Endothelial cell of umbilical vein (primary cell): Measurements from ENCODE around the gene CAMSAP1. TPM values are rescaled to one million over a fixed set of nuclear protein-coding genes. Genes with fewer than 3 reads are reported as not detected.

Experiments
- BruUV-seq: library from RNA; stranded (reverse); fragments of 400-500 nt; replicated peaks from 2 replicates; lab custom pipeline; 2021; lab: Mats Ljungman, UMichigan
- CTCF ChIA-PET: fragments of 300-600, 350-600 bp; sonication (Branson Sonifier 250); formaldehyde crosslinking; loops from one replicate; lab custom pipeline; 2021; ENCODE audit warnings: antibody characterized with exemption, inconsistent platforms; lab: Charles Lee
- POLR2A ChIA-PET: fragments of 300-600, 350-600 bp; sonication (Branson Sonifier 250); formaldehyde crosslinking; loops from one replicate; lab custom pipeline; 2021; ENCODE audit warnings: antibody characterized with exemption, inconsistent platforms; lab: Charles Lee
- DNase-seq: peaks from one replicate; pipeline ENCODE4 v3.0.0-alpha.2; 2011; ENCODE audit warnings: low read depth, low spot score
- FAIRE-seq: peaks from 2 replicates; lab custom pipeline; 2011; peaks lifted over from hg19 to GRCh38; lab: Jason Lieb, UNC
- H2AFZ ChIP-seq: 2 replicates; pipeline ENCODE4 v1.6.0; 2012; ENCODE audit warnings: low read depth, low read length, control low read depth, inconsistent platforms
- H3K27ac ChIP-seq: 2 replicates; pipeline ENCODE4 v1.5.1; 2011; ENCODE audit warnings: low read depth, mild to moderate bottlenecking, control low read depth, low read length, moderate library complexity; ENCODE audit not compliant: insufficient read depth
- H3K27me3 ChIP-seq, 2 experiments: 2 replicates each; pipeline versions ENCODE4 v1.6.0 to v1.6.1; 2011; ENCODE audit warnings: low read length in 2 of 2, mixed read lengths in 1 of 2; ENCODE audit not compliant: control insufficient read depth in 2 of 2, insufficient read depth in 2 of 2
- H3K36me3 ChIP-seq, 2 experiments: 2 replicates in 1 of 2; 3 replicates in 1 of 2; pipeline ENCODE4 v1.5.1; 2011; ENCODE audit warnings: low read length in 2 of 2, mild to moderate bottlenecking in 1 of 2, moderate library complexity in 1 of 2; ENCODE audit not compliant: control insufficient read depth in 2 of 2, insufficient read depth in 2 of 2; ENCODE audit errors: extremely low read depth in 1 of 2
- H3K4me1 ChIP-seq: 3 replicates; pipeline ENCODE4 v1.5.1; 2011; ENCODE audit warnings: mild to moderate bottlenecking, low read length; ENCODE audit not compliant: control insufficient read depth, insufficient read depth; ENCODE audit errors: extremely low read depth
- H3K4me2 ChIP-seq: 2 replicates; pipeline ENCODE4 v1.6.1; 2011; ENCODE audit warnings: low read length, control low read depth, mixed read lengths; ENCODE audit not compliant: insufficient read depth
- H3K4me3 ChIP-seq, 3 experiments: fragments of 200-600 bp in 1 of 3; sonication (generic), shearing (Covaris generic) in 1 of 3; replicated peaks in 1 of 3; 2 replicates each; pipeline ENCODE4 v1.5.1; 2011 to 2016; ENCODE audit warnings: control low read depth in 3 of 3, low read length in 3 of 3, mild to moderate bottlenecking in 2 of 3, inconsistent platforms in 1 of 3, low read depth in 1 of 3, moderate library complexity in 1 of 3; ENCODE audit not compliant: insufficient read depth in 1 of 3
- H3K79me2 ChIP-seq: 2 replicates; pipeline ENCODE4 v1.6.0; 2012; ENCODE audit warnings: low read length, inconsistent platforms; ENCODE audit not compliant: control insufficient read depth, insufficient read depth
- H3K9ac ChIP-seq: replicated peaks from 2 replicates; pipeline ENCODE3; 2011; ENCODE audit warnings: low read length, control low read depth; ENCODE audit not compliant: insufficient read depth; ENCODE audit errors: extremely low read depth
- H3K9me1 ChIP-seq: replicated peaks from 3 replicates; pipeline ENCODE4 v1.6.0; 2011; ENCODE audit warnings: mild to moderate bottlenecking, low read length; ENCODE audit not compliant: control insufficient read depth, insufficient read depth; ENCODE audit errors: extremely low read depth
- H3K9me3 ChIP-seq: replicated peaks from 2 replicates; pipeline ENCODE4 v1.5.1; 2012; ENCODE audit warnings: low read length, inconsistent platforms; ENCODE audit not compliant: control insufficient read depth, insufficient read depth
- H4K20me1 ChIP-seq: replicated peaks from 2 replicates; pipeline ENCODE3; 2011; ENCODE audit warnings: mild to moderate bottlenecking, low read length; ENCODE audit not compliant: control insufficient read depth, insufficient read depth; ENCODE audit errors: extremely low read depth
- CTCF ChIP-seq, 2 donors: IDR thresholded peaks; 1 replicate in 1 of 2; 2 replicates in 1 of 2; pipeline ENCODE4 v1.5.1; 2011; ENCODE audit warnings: low read length in 2 of 2, mild to moderate bottlenecking in 2 of 2, moderate library complexity in 2 of 2, control low read depth in 1 of 2, inconsistent platforms in 1 of 2, low read depth in 1 of 2; ENCODE audit not compliant: insufficient read depth in 1 of 2; ENCODE audit errors: extremely low read depth in 1 of 2
- EZH2 ChIP-seq: IDR thresholded peaks from 2 replicates; pipeline ENCODE4 v1.6.1; 2012; ENCODE audit warnings: borderline replicate concordance, low read depth, mild to moderate bottlenecking, moderate library complexity, low read length, inconsistent platforms; ENCODE audit not compliant: severe bottlenecking
- FOS ChIP-seq: IDR thresholded peaks from 2 replicates; pipeline ENCODE4 v1.6.1; 2011; ENCODE audit warnings: mild to moderate bottlenecking, low read length, moderate library complexity, borderline replicate concordance; ENCODE audit not compliant: insufficient read depth
- GATA2 ChIP-seq: IDR thresholded peaks from 2 replicates; pipeline ENCODE4 v1.7.0; 2011; ENCODE audit warnings: low read depth, mild to moderate bottlenecking, moderate library complexity, mixed read lengths, low read length; ENCODE audit not compliant: insufficient read length, insufficient read depth
- JUN ChIP-seq: IDR thresholded peaks from 2 replicates; pipeline ENCODE4 v1.6.1; 2011; ENCODE audit warnings: borderline replicate concordance, low read depth; ENCODE audit not compliant: insufficient read length, insufficient read depth
- MYC ChIP-seq: IDR thresholded peaks from one replicate; pipeline ENCODE4 v1.6.1; 2011; ENCODE audit warnings: mild to moderate bottlenecking, low read depth, low read length
- POLR2A ChIP-seq: IDR thresholded peaks from 2 replicates; pipeline ENCODE4 v1.6.1; 2012; ENCODE audit warnings: low read depth, mild to moderate bottlenecking, control low read depth, low read length
- POLR2AphosphoS5 ChIP-seq: IDR thresholded peaks from 2 replicates; pipeline ENCODE4 v1.6.1; 2012; ENCODE audit warnings: low read depth, mild to moderate bottlenecking, control low read depth, low read length, moderate library complexity; ENCODE audit not compliant: insufficient read depth
- dilution Hi-C: fragments of 300-500 bp; cut with MboI; formaldehyde crosslinking; loops from one replicate; pipeline ENCODE4 v1.15.0; 2019; ENCODE audit warnings: low sequenced_read_pairs; ENCODE audit not compliant: extremely low pct_ligation_motif_present
- intact Hi-C: fragments of 100-400 bp; cut with micrococcal nuclease; formaldehyde crosslinking; loops from one replicate; pipeline ENCODE4 v1.10.0; 2022
- polyA plus RNA-seq, 4 experiments: library from polyadenylated mRNA; depleted of rRNA in 3 of 4; stranded (reverse) in 3 of 4; unstranded in 1 of 4; fragments of >200 nt; gene quantifications; 2 replicates each; pipeline versions ENCODE4 v1.2.1 to v1.2.3, GENCODE V29; 2011 to 2012; ENCODE audit warnings: missing spikeins in 1 of 4
- total RNA-seq: library from RNA; stranded (reverse); gene quantifications from 2 replicates; pipeline ENCODE4 v1.2.3, GENCODE V29; 2021
- TF ChIP-seq, protein P1 (sequence below): IDR thresholded peaks from 2 replicates; pipeline ENCODE4 v1.6.1; 2011; ENCODE audit not compliant: insufficient read depth, insufficient read length

The CAMSAP1 gene
- total and polyA plus RNA-seq, 2 donors (not counting 3 experiments of a cell fraction or from before 2014, with no cell fraction given), result 8.1 to 25.5 TPM

DNA sequence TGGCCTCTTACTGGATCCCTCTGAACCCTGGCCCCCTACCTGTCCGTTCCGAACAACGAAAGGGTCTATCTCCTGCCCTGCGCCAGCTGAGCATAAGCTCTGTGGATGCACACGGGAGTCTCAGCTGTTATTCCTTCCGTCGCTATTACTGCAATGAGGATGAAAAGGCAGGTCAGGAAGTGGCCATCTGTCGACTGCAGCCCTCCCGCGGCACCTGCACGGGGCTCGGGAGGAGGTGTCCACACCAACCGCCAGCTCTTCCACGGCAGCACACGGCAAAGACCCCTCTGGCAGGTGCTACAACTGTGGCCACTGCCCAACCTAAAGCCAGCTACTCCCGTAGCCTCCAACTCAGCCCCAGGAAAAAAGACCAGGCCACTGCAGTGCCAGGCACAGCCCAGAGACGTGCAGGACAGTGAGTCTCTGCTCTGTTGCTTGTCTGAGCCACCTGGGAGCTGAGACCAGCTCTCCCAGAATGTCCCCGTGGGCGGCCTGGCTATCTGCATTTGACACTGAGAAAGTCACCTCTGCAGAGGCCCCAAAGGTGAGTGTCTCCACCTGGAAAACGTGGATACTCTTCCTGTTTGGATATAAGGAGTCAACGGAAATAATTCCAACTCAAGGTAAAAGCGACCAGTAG lies 19.1 kb downstream of the CAMSAP1 start:
- FAIRE-seq (no peak), DNase-seq (no peak)
- Histone ChIP-seq H3K9me3 (no peaks in the 10 kb centered on the region), H3K4me1 (peaks cover 12% of the 10 kb centered on the region), H3K27me3 (no peaks in the 10 kb centered on the region), H3K27ac (no peak overlapping the region), H3K4me2 (no peak overlapping the region), H3K9ac (no peak overlapping the region), H3K79me2 (peaks cover 98% of the 10 kb centered on the region), H3K9me1 (no peaks in the 10 kb centered on the region), H4K20me1 (no peaks in the 10 kb centered on the region), H3K4me3 (no peak overlapping the region), H2AFZ (no peak overlapping the region), H3K36me3 (no peaks in the 10 kb centered on the region)
- ChIA-PET CTCF (interaction anchor here (1.0 to 1.3 kb wide), 2 partner anchors 8 to 24 kb away, joined by 3 to 4 read pairs; no protein-coding TSS in a partner anchor), POLR2A (no interaction called here)
- intact Hi-C loops (no loop called here), dilution Hi-C loops (no loop called here)
- TF ChIP-seq FOS (no peak), JUN (no peak), EZH2 (no peak), POLR2A (no peak), CTCF (IDR thresholded peaks at IDR 0.05; ENCODE audit: extremely low read depth in 1 of 2, insufficient read depth in 1 of 2, low read depth in 1 of 2, low read length in 2 of 2) (no peak), POLR2AphosphoS5 (no peak), GATA2 (no peak), MYC (no peak)
- TF ChIP-seq, protein P1, sequence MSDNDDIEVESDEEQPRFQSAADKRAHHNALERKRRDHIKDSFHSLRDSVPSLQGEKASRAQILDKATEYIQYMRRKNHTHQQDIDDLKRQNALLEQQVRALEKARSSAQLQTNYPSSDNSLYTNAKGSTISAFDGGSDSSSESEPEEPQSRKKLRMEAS, result no peak
- no TSS peak for BruUV-seq
